ENCODE results near the gene PURA.
A peak's percentile ranks its signal among the peaks of the same experiment; 100 is the strongest.

The PURA gene

DNA sequence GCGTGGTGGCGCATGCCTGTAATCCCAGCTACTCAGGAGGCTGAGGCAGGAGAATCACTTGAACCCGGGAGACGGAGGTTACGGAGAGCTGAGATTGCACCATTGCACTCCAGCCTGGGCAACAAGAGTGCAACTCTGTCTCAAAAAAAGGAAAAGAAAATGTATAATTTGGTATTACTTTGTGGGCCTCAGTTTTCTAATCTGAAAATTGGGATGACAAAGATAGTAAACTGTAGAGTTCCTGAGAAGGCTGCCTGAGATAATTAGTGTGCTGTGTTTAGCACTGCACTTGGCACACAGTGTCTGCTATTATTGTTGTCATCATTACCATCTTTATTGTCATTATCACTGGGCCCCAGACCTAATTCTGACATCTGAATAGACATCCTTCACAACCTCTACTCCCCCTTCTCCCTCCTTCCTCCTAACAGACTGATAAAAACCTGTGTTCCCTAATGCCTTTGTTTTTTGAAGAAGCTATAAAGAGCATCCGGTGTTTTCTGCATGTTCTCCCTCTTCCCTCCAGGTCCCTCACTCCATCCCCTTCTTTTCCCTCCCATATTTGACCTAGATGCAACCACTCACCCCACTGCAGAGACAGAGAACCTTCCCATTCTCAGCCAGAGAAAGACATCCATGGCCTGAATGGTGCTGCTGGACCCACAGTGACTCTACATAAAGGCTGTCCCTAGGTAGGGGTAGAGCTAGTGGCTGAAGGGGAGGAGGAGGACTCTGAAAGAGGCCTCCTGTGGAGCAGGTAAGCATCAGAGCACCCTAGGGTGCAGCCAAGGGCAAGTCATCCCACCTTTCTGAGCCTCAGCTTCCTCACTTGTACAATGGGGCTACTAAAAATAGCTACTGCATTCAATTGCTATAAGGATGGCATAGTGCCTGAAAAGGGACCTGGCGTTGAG lies 45.4 kb downstream of the PURA start:
- no peak for DNase-seq (ENCODE audit: low read depth, low spot score)

DNA sequence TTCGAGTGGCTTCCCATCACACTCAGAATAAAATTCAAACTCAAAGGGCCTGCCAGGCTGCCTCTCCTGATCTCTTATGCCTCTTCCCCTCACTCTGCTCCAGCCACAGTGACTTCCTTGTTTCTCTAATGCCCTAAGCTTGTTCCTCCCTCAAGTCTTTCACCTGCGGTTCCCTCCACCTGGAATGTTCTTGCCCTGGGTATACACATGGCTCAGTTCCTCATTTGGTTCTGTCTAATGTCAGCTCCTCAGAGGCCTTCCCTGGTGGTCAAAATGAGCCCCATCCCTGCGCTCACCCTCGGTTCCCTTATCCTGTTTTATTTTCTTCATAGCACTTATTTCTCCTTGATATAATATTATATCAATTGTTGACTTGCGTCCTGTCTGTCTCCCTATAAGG lies 48.4 kb downstream of the PURA start:
- no peak for DNase-seq (ENCODE audit: low read depth, low spot score)

DNA sequence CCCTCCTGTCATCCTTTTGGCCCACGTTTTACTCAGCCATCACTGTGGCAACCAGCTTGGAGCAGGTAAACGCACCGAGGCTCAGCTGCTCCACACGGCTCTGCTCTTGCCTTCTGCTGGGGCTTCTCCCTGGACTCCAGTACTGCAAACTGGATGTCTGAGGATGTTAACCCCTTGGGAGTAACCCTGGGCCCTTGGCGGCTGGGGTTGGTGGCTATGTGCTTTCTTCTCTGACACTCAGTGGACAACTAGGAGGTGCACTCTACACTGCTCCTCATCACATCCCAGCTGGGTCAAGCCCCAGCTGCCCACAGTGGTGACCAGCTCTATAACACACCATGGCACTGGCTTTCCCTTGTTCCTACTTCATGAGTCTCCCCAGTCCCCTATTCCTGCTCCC lies 48.9 kb downstream of the PURA start:
- no peak for DNase-seq (ENCODE audit: low read depth, low spot score)

DNA sequence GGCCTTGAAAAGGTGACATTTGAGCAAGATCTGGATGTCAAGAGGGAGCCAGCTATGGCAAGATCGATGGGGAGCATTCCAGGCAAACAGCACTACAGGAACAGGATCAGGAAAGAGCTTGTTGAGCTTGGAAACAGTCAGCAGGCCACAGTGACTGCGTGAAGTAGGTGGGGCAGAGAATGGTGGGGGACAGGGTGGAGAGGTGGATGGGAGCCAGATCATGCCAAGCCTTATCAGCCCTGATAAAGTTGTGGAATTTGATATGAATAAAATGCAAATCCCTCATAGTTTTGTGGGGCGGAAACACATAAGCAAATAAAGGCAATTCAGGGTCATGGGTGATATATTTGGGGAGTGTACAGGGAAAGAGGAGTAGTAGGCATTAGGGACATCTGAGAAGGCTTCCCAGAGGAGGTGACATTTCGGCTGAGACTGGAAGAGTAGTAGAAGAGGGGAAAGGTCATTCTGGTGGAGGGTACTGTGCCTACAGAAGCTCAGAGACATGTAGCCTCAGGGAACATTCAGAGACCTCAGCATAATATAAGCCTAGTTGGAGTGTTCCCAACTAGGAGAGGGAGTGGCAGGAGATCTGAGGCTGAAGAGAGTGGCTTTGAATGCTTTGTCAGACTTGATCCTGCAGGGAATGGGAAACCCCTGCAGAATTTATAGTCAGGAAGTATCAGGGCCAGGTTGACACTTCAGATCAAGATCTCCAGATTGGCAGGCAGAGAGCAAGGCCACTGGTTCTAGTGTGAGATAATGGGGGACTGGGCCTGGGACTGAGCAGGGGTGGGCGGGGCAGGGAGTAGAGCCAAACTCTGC lies 51.4 kb downstream of the PURA start:
- no peak for DNase-seq (ENCODE audit: low read depth, low spot score)

GRCh38 chr5:140165923-140166270 lies 52.0 kb downstream of the PURA start:
- DNase-seq (ENCODE audit: low read depth, low spot score): peak; percentile 27

- DNase-seq (ENCODE audit: low read depth, low spot score): no peak
Observed at GRCh38 chr5:140166911-140167310, 53.0 kb downstream of the PURA start.

GRCh38 chr5:140168371-140168770 lies 54.5 kb downstream of the PURA start:
- DNase-seq (ENCODE audit: low read depth, low spot score): no peak

GRCh38 chr5:140169410-140169809 lies 55.5 kb downstream of the PURA start:
- no peak for DNase-seq (ENCODE audit: low read depth, low spot score)

DNA sequence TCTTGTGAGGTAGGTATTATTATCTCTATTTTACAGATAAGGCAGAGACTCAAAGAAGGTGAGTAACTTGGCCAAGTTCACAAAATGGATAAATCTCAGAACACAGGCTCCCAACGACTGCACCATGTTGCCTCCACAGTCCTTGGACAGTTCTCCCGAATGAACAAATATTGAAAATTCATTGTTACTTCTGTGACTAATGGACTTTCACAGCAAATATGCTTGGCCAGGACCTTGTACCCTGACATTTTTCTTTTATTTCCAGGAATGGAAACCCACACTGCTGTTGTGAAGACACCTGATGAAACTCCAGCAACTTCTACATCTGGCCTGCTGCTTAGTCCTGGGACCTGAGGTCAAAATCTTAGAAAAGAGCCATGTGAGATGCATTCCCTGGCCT lies 58.6 kb downstream of the PURA start:
- DNase-seq (ENCODE audit: low read depth, low spot score): no peak

- DNase-seq (ENCODE audit: low read depth, low spot score): no peak
Observed at GRCh38 chr5:140174014-140174413, 60.1 kb downstream of the PURA start.

GRCh38 chr5:140174465-140175366 lies 60.8 kb downstream of the PURA start, which contains the start of gene CYSTM1:
Gene CYSTM1, plus strand, starts transcription at chr5:140175188. Its CDS starts 19,278 bp downstream, at chr5:140194466.
- peak; percentile 99 for DNase-seq (ENCODE audit: low read depth, low spot score)
